Neural cell (in vitro differentiated cells): Measurements from ENCODE around the gene SPACA5. TPM values are rescaled to one million over a fixed set of nuclear protein-coding genes. Genes with fewer than 3 reads are reported as not detected.
"Not testable (repeated sequence)": the region's sequence is repeated elsewhere in the genome, so short reads cannot be mapped to it uniquely, and the experiment has no call there.

Source experiments
- H2AFZ ChIP-seq: fragments of 200-600, 300-800 bp; sonication (generic), shearing (Covaris generic); 2 replicates; pipeline ENCODE4 v1.6.0; 2014; ENCODE audit warnings: low read depth, mild to moderate bottlenecking, antibody characterized with exemption, low read length, moderate library complexity
- H3F3A ChIP-seq: fragments of 200-600 bp; shearing (Covaris generic); 2 replicates; pipeline ENCODE4 v1.6.1; 2016; ENCODE audit warnings: mild to moderate bottlenecking, moderate library complexity, mixed read lengths, antibody characterized with exemption, low read length; ENCODE audit not compliant: insufficient read depth, poor library complexity, severe bottlenecking
- H3K27ac ChIP-seq: fragments of 200-600, 300-800 bp; sonication (generic), shearing (Covaris generic); 2 replicates; pipeline ENCODE4 v1.5.1; 2014; ENCODE audit warnings: mild to moderate bottlenecking, low read length, moderate library complexity
- H3K27me3 ChIP-seq: fragments of 300-800, 200-600 bp; sonication (generic), shearing (Covaris generic); 2 replicates; pipeline ENCODE4 v1.6.0; 2014; ENCODE audit warnings: mild to moderate bottlenecking, low read depth, low read length, moderate library complexity; ENCODE audit not compliant: insufficient read depth
- H3K36me3 ChIP-seq: fragments of 300-800, 200-600 bp; sonication (generic), shearing (Covaris generic); 2 replicates; pipeline ENCODE4 v1.5.1; 2014; ENCODE audit warnings: mild to moderate bottlenecking, antibody characterized with exemption, low read length, moderate library complexity; ENCODE audit not compliant: insufficient read depth
- H3K4me2 ChIP-seq: fragments of 300-800, 200-600 bp; sonication (generic), shearing (Covaris generic); 2 replicates; pipeline ENCODE4 v1.6.0; 2014; ENCODE audit warnings: mild to moderate bottlenecking, low read length
- H3K4me3 ChIP-seq: fragments of 300-800, 200-600 bp; sonication (generic), shearing (Covaris generic); 2 replicates; pipeline ENCODE4 v1.5.1; 2014; ENCODE audit warnings: mild to moderate bottlenecking, low read length, moderate library complexity
- H3K79me2 ChIP-seq: fragments of 200-600 bp; shearing (Covaris generic); replicated peaks from 2 replicates; pipeline ENCODE4 v1.6.0; 2014; ENCODE audit warnings: mild to moderate bottlenecking, low read length, moderate library complexity; ENCODE audit not compliant: insufficient read depth
- H3K9ac ChIP-seq: fragments of 300-800, 200-600 bp; sonication (generic), shearing (Covaris generic); 2 replicates; pipeline ENCODE4 v1.6.1; 2016; ENCODE audit warnings: mild to moderate bottlenecking, low read length, mixed read lengths
- H3K9me2 ChIP-seq: fragments of 200-600 bp; shearing (Covaris generic); 2 replicates; pipeline ENCODE4 v1.6.1; 2016; ENCODE audit warnings: mild to moderate bottlenecking, low read length, mixed read lengths; ENCODE audit not compliant: insufficient read depth
- H3K9me3 ChIP-seq: fragments of 200-600, 300-800 bp; sonication (generic), shearing (Covaris generic); 2 replicates; pipeline ENCODE4 v1.6.1; 2016; ENCODE audit warnings: mild to moderate bottlenecking, mixed run types, low read length, moderate library complexity, mixed read lengths
- H4K20me1 ChIP-seq: fragments of 200-600 bp; shearing (Covaris generic); 2 replicates; pipeline ENCODE4 v1.6.1; 2016; ENCODE audit warnings: mild to moderate bottlenecking, mixed run types; ENCODE audit not compliant: insufficient read depth
- EP300 ChIP-seq: fragments of 450-650 bp; conservative IDR thresholded peaks from 2 replicates; pipeline ENCODE4 v1.6.1; 2014; ENCODE audit warnings: antibody characterized with exemption, mild to moderate bottlenecking, moderate library complexity; ENCODE audit not compliant: poor library complexity, severe bottlenecking
- EZH2 ChIP-seq: fragments of 200-600, 300-800 bp; shearing (Covaris generic), sonication (generic); IDR thresholded peaks from 2 replicates; pipeline ENCODE4 v1.6.1; 2014; ENCODE audit warnings: antibody characterized with exemption, low read length, borderline replicate concordance, mild to moderate bottlenecking; ENCODE audit not compliant: insufficient read depth, poor library complexity, severe bottlenecking
- MXI1 ChIP-seq: fragments of 450-650 bp; conservative IDR thresholded peaks from 2 replicates; pipeline ENCODE4 v1.6.1; 2014; ENCODE audit warnings: antibody characterized with exemption, mild to moderate bottlenecking; ENCODE audit not compliant: poor library complexity, severe bottlenecking
- POLR2AphosphoS5 ChIP-seq: IDR thresholded peaks from 2 replicates; pipeline ENCODE4 v1.6.1; 2012
- RAD21 ChIP-seq: fragments of 450-650 bp; conservative IDR thresholded peaks from 2 replicates; pipeline ENCODE4 v1.6.1; 2014; ENCODE audit warnings: antibody characterized with exemption, mild to moderate bottlenecking, moderate library complexity
- SMC3 ChIP-seq: fragments of 450-650 bp; conservative IDR thresholded peaks from 2 replicates; pipeline ENCODE4 v1.6.1; 2014; ENCODE audit warnings: antibody characterized with exemption, mild to moderate bottlenecking, moderate library complexity; ENCODE audit not compliant: poor library complexity
- TAF1 ChIP-seq: IDR thresholded peaks from 2 replicates; pipeline ENCODE4 v1.6.1; 2012; ENCODE audit warnings: low read depth
- polyA plus RNA-seq: library from polyadenylated mRNA; depleted of rRNA; stranded (reverse); fragments of >200 nt; gene quantifications from 2 replicates; pipeline ENCODE4 v1.2.3, GENCODE V29; 2014
- TF ChIP-seq, protein P1 (sequence below): IDR thresholded peaks from 2 replicates; pipeline ENCODE4 v1.6.1; 2012; ENCODE audit warnings: borderline replicate concordance
- TF ChIP-seq, protein P2 (sequence below): fragments of 450-650 bp; IDR thresholded peaks from 2 replicates; pipeline ENCODE4 v1.5.1; 2014; ENCODE audit warnings: antibody characterized with exemption, mild to moderate bottlenecking, moderate library complexity; ENCODE audit not compliant: poor library complexity, severe bottlenecking

Gene SPACA5
- polyA plus RNA-seq, 1 donor from 2014 or later, result not detected

GRCh38 chrX:47960406-47960805 is 46.4 kb upstream of the SPACA5 start:
- Histone ChIP-seq H3K9ac (no peak overlapping the region), H3K9me3 (no peaks in the 10 kb centered on the region), H3K27me3 (no peaks in the 10 kb centered on the region), H3K4me3 (no peak overlapping the region), H3F3A (no peaks in the 10 kb centered on the region), H3K4me2 (no peak overlapping the region), H4K20me1 (no peaks in the 10 kb centered on the region), H3K36me3 (no peaks in the 10 kb centered on the region), H2AFZ (no peak overlapping the region), H3K79me2 (no peaks in the 10 kb centered on the region), H3K27ac (no peak overlapping the region), H3K9me2 (no peaks in the 10 kb centered on the region)
- TF ChIP-seq RAD21 (no peak), TAF1 (no peak), POLR2AphosphoS5 (no peak), SMC3 (no peak), EZH2 (no peak), EP300 (no peak), MXI1 (no peak)
- TF ChIP-seq, protein P1, sequence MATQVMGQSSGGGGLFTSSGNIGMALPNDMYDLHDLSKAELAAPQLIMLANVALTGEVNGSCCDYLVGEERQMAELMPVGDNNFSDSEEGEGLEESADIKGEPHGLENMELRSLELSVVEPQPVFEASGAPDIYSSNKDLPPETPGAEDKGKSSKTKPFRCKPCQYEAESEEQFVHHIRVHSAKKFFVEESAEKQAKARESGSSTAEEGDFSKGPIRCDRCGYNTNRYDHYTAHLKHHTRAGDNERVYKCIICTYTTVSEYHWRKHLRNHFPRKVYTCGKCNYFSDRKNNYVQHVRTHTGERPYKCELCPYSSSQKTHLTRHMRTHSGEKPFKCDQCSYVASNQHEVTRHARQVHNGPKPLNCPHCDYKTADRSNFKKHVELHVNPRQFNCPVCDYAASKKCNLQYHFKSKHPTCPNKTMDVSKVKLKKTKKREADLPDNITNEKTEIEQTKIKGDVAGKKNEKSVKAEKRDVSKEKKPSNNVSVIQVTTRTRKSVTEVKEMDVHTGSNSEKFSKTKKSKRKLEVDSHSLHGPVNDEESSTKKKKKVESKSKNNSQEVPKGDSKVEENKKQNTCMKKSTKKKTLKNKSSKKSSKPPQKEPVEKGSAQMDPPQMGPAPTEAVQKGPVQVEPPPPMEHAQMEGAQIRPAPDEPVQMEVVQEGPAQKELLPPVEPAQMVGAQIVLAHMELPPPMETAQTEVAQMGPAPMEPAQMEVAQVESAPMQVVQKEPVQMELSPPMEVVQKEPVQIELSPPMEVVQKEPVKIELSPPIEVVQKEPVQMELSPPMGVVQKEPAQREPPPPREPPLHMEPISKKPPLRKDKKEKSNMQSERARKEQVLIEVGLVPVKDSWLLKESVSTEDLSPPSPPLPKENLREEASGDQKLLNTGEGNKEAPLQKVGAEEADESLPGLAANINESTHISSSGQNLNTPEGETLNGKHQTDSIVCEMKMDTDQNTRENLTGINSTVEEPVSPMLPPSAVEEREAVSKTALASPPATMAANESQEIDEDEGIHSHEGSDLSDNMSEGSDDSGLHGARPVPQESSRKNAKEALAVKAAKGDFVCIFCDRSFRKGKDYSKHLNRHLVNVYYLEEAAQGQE, result no peak
- TF ChIP-seq, protein P2, sequence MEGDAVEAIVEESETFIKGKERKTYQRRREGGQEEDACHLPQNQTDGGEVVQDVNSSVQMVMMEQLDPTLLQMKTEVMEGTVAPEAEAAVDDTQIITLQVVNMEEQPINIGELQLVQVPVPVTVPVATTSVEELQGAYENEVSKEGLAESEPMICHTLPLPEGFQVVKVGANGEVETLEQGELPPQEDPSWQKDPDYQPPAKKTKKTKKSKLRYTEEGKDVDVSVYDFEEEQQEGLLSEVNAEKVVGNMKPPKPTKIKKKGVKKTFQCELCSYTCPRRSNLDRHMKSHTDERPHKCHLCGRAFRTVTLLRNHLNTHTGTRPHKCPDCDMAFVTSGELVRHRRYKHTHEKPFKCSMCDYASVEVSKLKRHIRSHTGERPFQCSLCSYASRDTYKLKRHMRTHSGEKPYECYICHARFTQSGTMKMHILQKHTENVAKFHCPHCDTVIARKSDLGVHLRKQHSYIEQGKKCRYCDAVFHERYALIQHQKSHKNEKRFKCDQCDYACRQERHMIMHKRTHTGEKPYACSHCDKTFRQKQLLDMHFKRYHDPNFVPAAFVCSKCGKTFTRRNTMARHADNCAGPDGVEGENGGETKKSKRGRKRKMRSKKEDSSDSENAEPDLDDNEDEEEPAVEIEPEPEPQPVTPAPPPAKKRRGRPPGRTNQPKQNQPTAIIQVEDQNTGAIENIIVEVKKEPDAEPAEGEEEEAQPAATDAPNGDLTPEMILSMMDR, result no peak

DNA sequence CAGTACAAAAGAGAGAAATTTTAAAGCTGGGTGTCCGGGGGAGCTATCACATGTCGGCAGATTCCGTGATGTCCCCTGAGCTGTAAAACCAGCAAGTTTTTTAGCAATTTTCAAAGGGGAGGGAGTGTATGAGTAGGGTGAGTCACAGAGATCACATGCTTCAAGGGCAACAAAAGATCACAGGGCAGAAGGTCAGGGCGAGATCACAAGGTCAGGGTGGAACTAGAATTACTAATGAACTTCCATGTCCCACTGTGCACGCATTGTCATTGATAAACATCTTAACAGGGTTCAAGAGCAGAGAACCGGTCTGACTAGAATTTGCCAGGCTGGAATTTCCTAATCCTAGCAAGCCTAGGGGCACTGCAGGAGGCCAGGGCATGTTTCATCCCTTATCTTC is 45.0 kb upstream of the SPACA5 start:
- not testable (repeated sequence) for H3K9me3 ChIP-seq, H3K79me2 ChIP-seq, H3K9me2 ChIP-seq, H3K36me3 ChIP-seq, H3F3A ChIP-seq, H4K20me1 ChIP-seq, H3K4me3 ChIP-seq, H3K27me3 ChIP-seq, H3K27ac ChIP-seq, H2AFZ ChIP-seq, H3K4me2 ChIP-seq, H3K9ac ChIP-seq

DNA sequence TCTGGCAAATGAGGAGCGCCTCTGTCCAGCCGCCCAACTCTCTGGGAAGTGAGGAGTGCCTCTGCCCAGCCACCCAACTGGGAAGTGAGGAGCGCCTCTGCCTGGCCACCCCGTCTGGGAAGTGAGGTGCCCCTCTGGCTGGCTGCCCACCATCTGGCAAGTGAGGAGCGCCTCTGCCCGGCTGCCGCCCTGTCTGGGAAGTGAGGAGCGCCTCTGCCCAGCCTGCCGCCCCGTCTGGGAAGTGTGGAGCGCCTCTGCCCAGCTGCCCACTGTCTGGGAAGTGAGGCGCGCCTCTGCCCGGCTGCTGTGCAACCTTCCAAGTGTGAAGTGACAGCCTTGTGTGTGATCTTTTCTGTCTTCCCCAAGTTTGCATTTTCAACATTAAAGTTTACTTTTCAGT is 41.3 kb upstream of the SPACA5 start:
- not testable (repeated sequence) for H3K27ac ChIP-seq, H3K4me2 ChIP-seq, H3F3A ChIP-seq, H2AFZ ChIP-seq, H3K79me2 ChIP-seq, H3K9me3 ChIP-seq, H3K4me3 ChIP-seq, H4K20me1 ChIP-seq, H3K9ac ChIP-seq, H3K36me3 ChIP-seq, H3K27me3 ChIP-seq, H3K9me2 ChIP-seq
